ENCODE data around the gene ZCCHC17. TPM values are rescaled to one million over a fixed set of nuclear protein-coding genes. Genes with fewer than 3 reads are reported as not detected.

Gene ZCCHC17
- total and polyA plus RNA-seq, 3 donors from 2014 or later, result 61.1 to 105 (median 75.0) TPM

- WGBS, 2 donors, result 0 to 2% methylated on average over 35 to 41 of the region's 44 CpGs
- Histone ChIP-seq H3K27me3 (no peaks in the 10 kb centered on the region), H3K27ac (peak within 1 kb of the TSS; percentile 90 to 94), H3K4me3 (peak within 1 kb of the TSS; percentile 41 to 63), H3K9me3 (no peaks in the 10 kb centered on the region), H3K4me1 (peaks cover 71% of the 10 kb centered on the region), H3K36me3 (ENCODE audit: low read depth, missing control alignments) (no peaks in the 10 kb centered on the region)
- DNase-seq, result peak; percentile 93
- intact Hi-C loops (cut with DNase I; ENCODE audit: low total_unique reads), result no loop called here
- TF ChIP-seq, protein P1, sequence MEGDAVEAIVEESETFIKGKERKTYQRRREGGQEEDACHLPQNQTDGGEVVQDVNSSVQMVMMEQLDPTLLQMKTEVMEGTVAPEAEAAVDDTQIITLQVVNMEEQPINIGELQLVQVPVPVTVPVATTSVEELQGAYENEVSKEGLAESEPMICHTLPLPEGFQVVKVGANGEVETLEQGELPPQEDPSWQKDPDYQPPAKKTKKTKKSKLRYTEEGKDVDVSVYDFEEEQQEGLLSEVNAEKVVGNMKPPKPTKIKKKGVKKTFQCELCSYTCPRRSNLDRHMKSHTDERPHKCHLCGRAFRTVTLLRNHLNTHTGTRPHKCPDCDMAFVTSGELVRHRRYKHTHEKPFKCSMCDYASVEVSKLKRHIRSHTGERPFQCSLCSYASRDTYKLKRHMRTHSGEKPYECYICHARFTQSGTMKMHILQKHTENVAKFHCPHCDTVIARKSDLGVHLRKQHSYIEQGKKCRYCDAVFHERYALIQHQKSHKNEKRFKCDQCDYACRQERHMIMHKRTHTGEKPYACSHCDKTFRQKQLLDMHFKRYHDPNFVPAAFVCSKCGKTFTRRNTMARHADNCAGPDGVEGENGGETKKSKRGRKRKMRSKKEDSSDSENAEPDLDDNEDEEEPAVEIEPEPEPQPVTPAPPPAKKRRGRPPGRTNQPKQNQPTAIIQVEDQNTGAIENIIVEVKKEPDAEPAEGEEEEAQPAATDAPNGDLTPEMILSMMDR (IDR thresholded peaks at IDR 0.05), result no peak
- no peak for TF ChIP-seq POLR2A (IDR thresholded peaks at IDR 0.05)
These were observed 76.4 kb downstream of the ZCCHC17 start, which contains the start of gene FABP3 for GRCh38 chr1:31373056-31373896. Gene FABP3, minus strand, starts transcription at chr1:31373076. Its CDS starts 62 bp downstream, at chr1:31373014.

- Histone ChIP-seq H3K4me1 (peaks cover 64% of the 10 kb centered on the region), H3K36me3 (ENCODE audit: low read depth, missing control alignments) (no peaks in the 10 kb centered on the region), H3K9me3 (no peaks in the 10 kb centered on the region), H3K4me3 (peak overlapping the region in 1 of 2 donors; percentile 63), H3K27ac (peak overlapping the region; percentile 90 to 94), H3K27me3 (no peaks in the 10 kb centered on the region)
- intact Hi-C loops (cut with DNase I; ENCODE audit: low total_unique reads), result no loop called here
- DNase-seq, result no peak
- TF ChIP-seq, protein P1 (IDR thresholded peaks at IDR 0.05), result no peak
- TF ChIP-seq POLR2A (IDR thresholded peaks at IDR 0.05), result no peak
- WGBS, 2 donors, result 15 to 17% methylated on average over 11 of the region's 11 CpGs
These were observed 77.2 kb downstream of the ZCCHC17 start for GRCh38 chr1:31373897-31374486.

GRCh38 chr1:31374511-31375196 lies 77.8 kb downstream of the ZCCHC17 start:
- no peak overlapping the region for H3K4me3 ChIP-seq
- peak; percentile 78 for DNase-seq
- intact Hi-C loops (cut with DNase I; ENCODE audit: low total_unique reads), result no loop called here
- 42 to 48% methylated on average over 6 to 7 of the region's 7 CpGs for WGBS, 2 donors
- no peaks in the 10 kb centered on the region for H3K36me3 ChIP-seq (ENCODE audit: low read depth, missing control alignments)
- peak overlapping the region; percentile 90 to 94 for H3K27ac ChIP-seq
- H3K9me3 ChIP-seq, result no peaks in the 10 kb centered on the region
- TF ChIP-seq, protein P1 (IDR thresholded peaks at IDR 0.05), result no peak
- H3K27me3 ChIP-seq, result no peaks in the 10 kb centered on the region
- peaks cover 57% of the 10 kb centered on the region for H3K4me1 ChIP-seq

GRCh38 chr1:31376375-31377134 lies 79.7 kb downstream of the ZCCHC17 start:
- no peak for TF ChIP-seq POLR2A (IDR thresholded peaks at IDR 0.05)
- TF ChIP-seq, protein P1 (IDR thresholded peaks at IDR 0.05), result no peak

More at GRCh38 chr1:31376375-31377134, 79.7 kb downstream of the ZCCHC17 start:
- H3K4me1 ChIP-seq, result peaks cover 38% of the 10 kb centered on the region
- no peaks in the 10 kb centered on the region for H3K27me3 ChIP-seq
- H3K36me3 ChIP-seq (ENCODE audit: low read depth, missing control alignments), result no peaks in the 10 kb centered on the region
- intact Hi-C loops (cut with DNase I; ENCODE audit: low total_unique reads), result no loop called here
- no peak for DNase-seq
- H3K4me3 ChIP-seq, result no peak overlapping the region
- H3K9me3 ChIP-seq, result no peaks in the 10 kb centered on the region
- 89% methylated on average over 8 of the region's 8 CpGs for WGBS, 2 donors
- H3K27ac ChIP-seq, result no peak overlapping the region

Measured in testis (tissue), 3 donors.